Endothelial cell of umbilical vein (primary cell): ENCODE results near the gene TOGARAM2. TPM values are rescaled to one million over a fixed set of nuclear protein-coding genes. Genes with fewer than 3 reads are reported as not detected.

ENCODE experiments used
- BruUV-seq: library from RNA; stranded (reverse); fragments of 400-500 nt; replicated peaks from 2 replicates; lab custom pipeline; 2021; lab: Mats Ljungman, UMichigan
- CTCF ChIA-PET: fragments of 300-600, 350-600 bp; sonication (Branson Sonifier 250); formaldehyde crosslinking; loops from one replicate; lab custom pipeline; 2021; ENCODE audit warnings: antibody characterized with exemption, inconsistent platforms; lab: Charles Lee
- POLR2A ChIA-PET: fragments of 300-600, 350-600 bp; sonication (Branson Sonifier 250); formaldehyde crosslinking; loops from one replicate; lab custom pipeline; 2021; ENCODE audit warnings: antibody characterized with exemption, inconsistent platforms; lab: Charles Lee
- DNase-seq: peaks from one replicate; pipeline ENCODE4 v3.0.0-alpha.2; 2011; ENCODE audit warnings: low read depth, low spot score
- FAIRE-seq: peaks from 2 replicates; lab custom pipeline; 2011; peaks lifted over from hg19 to GRCh38; lab: Jason Lieb, UNC
- H2AFZ ChIP-seq: 2 replicates; pipeline ENCODE4 v1.6.0; 2012; ENCODE audit warnings: low read depth, low read length, control low read depth, inconsistent platforms
- H3K27ac ChIP-seq: 2 replicates; pipeline ENCODE4 v1.5.1; 2011; ENCODE audit warnings: low read depth, mild to moderate bottlenecking, control low read depth, low read length, moderate library complexity; ENCODE audit not compliant: insufficient read depth
- H3K27me3 ChIP-seq, 2 experiments: 2 replicates each; pipeline versions ENCODE4 v1.6.0 to v1.6.1; 2011; ENCODE audit warnings: low read length in 2 of 2, mixed read lengths in 1 of 2; ENCODE audit not compliant: control insufficient read depth in 2 of 2, insufficient read depth in 2 of 2
- H3K36me3 ChIP-seq, 2 experiments: 2 replicates in 1 of 2; 3 replicates in 1 of 2; pipeline ENCODE4 v1.5.1; 2011; ENCODE audit warnings: low read length in 2 of 2, mild to moderate bottlenecking in 1 of 2, moderate library complexity in 1 of 2; ENCODE audit not compliant: control insufficient read depth in 2 of 2, insufficient read depth in 2 of 2; ENCODE audit errors: extremely low read depth in 1 of 2
- H3K4me1 ChIP-seq: 3 replicates; pipeline ENCODE4 v1.5.1; 2011; ENCODE audit warnings: mild to moderate bottlenecking, low read length; ENCODE audit not compliant: control insufficient read depth, insufficient read depth; ENCODE audit errors: extremely low read depth
- H3K4me2 ChIP-seq: 2 replicates; pipeline ENCODE4 v1.6.1; 2011; ENCODE audit warnings: low read length, control low read depth, mixed read lengths; ENCODE audit not compliant: insufficient read depth
- H3K4me3 ChIP-seq, 3 experiments: fragments of 200-600 bp in 1 of 3; sonication (generic), shearing (Covaris generic) in 1 of 3; replicated peaks in 1 of 3; 2 replicates each; pipeline ENCODE4 v1.5.1; 2011 to 2016; ENCODE audit warnings: control low read depth in 3 of 3, low read length in 3 of 3, mild to moderate bottlenecking in 2 of 3, inconsistent platforms in 1 of 3, low read depth in 1 of 3, moderate library complexity in 1 of 3; ENCODE audit not compliant: insufficient read depth in 1 of 3
- H3K79me2 ChIP-seq: 2 replicates; pipeline ENCODE4 v1.6.0; 2012; ENCODE audit warnings: low read length, inconsistent platforms; ENCODE audit not compliant: control insufficient read depth, insufficient read depth
- H3K9ac ChIP-seq: replicated peaks from 2 replicates; pipeline ENCODE3; 2011; ENCODE audit warnings: low read length, control low read depth; ENCODE audit not compliant: insufficient read depth; ENCODE audit errors: extremely low read depth
- H3K9me1 ChIP-seq: replicated peaks from 3 replicates; pipeline ENCODE4 v1.6.0; 2011; ENCODE audit warnings: mild to moderate bottlenecking, low read length; ENCODE audit not compliant: control insufficient read depth, insufficient read depth; ENCODE audit errors: extremely low read depth
- H3K9me3 ChIP-seq: replicated peaks from 2 replicates; pipeline ENCODE4 v1.5.1; 2012; ENCODE audit warnings: low read length, inconsistent platforms; ENCODE audit not compliant: control insufficient read depth, insufficient read depth
- H4K20me1 ChIP-seq: replicated peaks from 2 replicates; pipeline ENCODE3; 2011; ENCODE audit warnings: mild to moderate bottlenecking, low read length; ENCODE audit not compliant: control insufficient read depth, insufficient read depth; ENCODE audit errors: extremely low read depth
- EZH2 ChIP-seq: IDR thresholded peaks from 2 replicates; pipeline ENCODE4 v1.6.1; 2012; ENCODE audit warnings: borderline replicate concordance, low read depth, mild to moderate bottlenecking, moderate library complexity, low read length, inconsistent platforms; ENCODE audit not compliant: severe bottlenecking
- FOS ChIP-seq: IDR thresholded peaks from 2 replicates; pipeline ENCODE4 v1.6.1; 2011; ENCODE audit warnings: mild to moderate bottlenecking, low read length, moderate library complexity, borderline replicate concordance; ENCODE audit not compliant: insufficient read depth
- GATA2 ChIP-seq: IDR thresholded peaks from 2 replicates; pipeline ENCODE4 v1.7.0; 2011; ENCODE audit warnings: low read depth, mild to moderate bottlenecking, moderate library complexity, mixed read lengths, low read length; ENCODE audit not compliant: insufficient read length, insufficient read depth
- JUN ChIP-seq: IDR thresholded peaks from 2 replicates; pipeline ENCODE4 v1.6.1; 2011; ENCODE audit warnings: borderline replicate concordance, low read depth; ENCODE audit not compliant: insufficient read length, insufficient read depth
- MYC ChIP-seq: IDR thresholded peaks from one replicate; pipeline ENCODE4 v1.6.1; 2011; ENCODE audit warnings: mild to moderate bottlenecking, low read depth, low read length
- POLR2A ChIP-seq: IDR thresholded peaks from 2 replicates; pipeline ENCODE4 v1.6.1; 2012; ENCODE audit warnings: low read depth, mild to moderate bottlenecking, control low read depth, low read length
- POLR2AphosphoS5 ChIP-seq: IDR thresholded peaks from 2 replicates; pipeline ENCODE4 v1.6.1; 2012; ENCODE audit warnings: low read depth, mild to moderate bottlenecking, control low read depth, low read length, moderate library complexity; ENCODE audit not compliant: insufficient read depth
- dilution Hi-C: fragments of 300-500 bp; cut with MboI; formaldehyde crosslinking; loops from one replicate; pipeline ENCODE4 v1.15.0; 2019; ENCODE audit warnings: low sequenced_read_pairs; ENCODE audit not compliant: extremely low pct_ligation_motif_present
- intact Hi-C: fragments of 100-400 bp; cut with micrococcal nuclease; formaldehyde crosslinking; loops from one replicate; pipeline ENCODE4 v1.10.0; 2022
- polyA plus RNA-seq, 4 experiments: library from polyadenylated mRNA; depleted of rRNA in 3 of 4; stranded (reverse) in 3 of 4; unstranded in 1 of 4; fragments of >200 nt; gene quantifications; 2 replicates each; pipeline versions ENCODE4 v1.2.1 to v1.2.3, GENCODE V29; 2011 to 2012; ENCODE audit warnings: missing spikeins in 1 of 4
- total RNA-seq: library from RNA; stranded (reverse); gene quantifications from 2 replicates; pipeline ENCODE4 v1.2.3, GENCODE V29; 2021
- TF ChIP-seq, protein P1 (sequence below): IDR thresholded peaks from 2 replicates; pipeline ENCODE4 v1.6.1; 2011; ENCODE audit not compliant: insufficient read depth, insufficient read length
- TF ChIP-seq, protein P2 (sequence below), 2 donors: IDR thresholded peaks; 1 replicate in 1 of 2; 2 replicates in 1 of 2; pipeline ENCODE4 v1.5.1; 2011; ENCODE audit warnings: low read length in 2 of 2, mild to moderate bottlenecking in 2 of 2, moderate library complexity in 2 of 2, control low read depth in 1 of 2, inconsistent platforms in 1 of 2, low read depth in 1 of 2; ENCODE audit not compliant: insufficient read depth in 1 of 2; ENCODE audit errors: extremely low read depth in 1 of 2

TOGARAM2 gene
- total and polyA plus RNA-seq, 2 donors (not counting 3 experiments of a cell fraction or from before 2014, with no cell fraction given): not detected

DNA sequence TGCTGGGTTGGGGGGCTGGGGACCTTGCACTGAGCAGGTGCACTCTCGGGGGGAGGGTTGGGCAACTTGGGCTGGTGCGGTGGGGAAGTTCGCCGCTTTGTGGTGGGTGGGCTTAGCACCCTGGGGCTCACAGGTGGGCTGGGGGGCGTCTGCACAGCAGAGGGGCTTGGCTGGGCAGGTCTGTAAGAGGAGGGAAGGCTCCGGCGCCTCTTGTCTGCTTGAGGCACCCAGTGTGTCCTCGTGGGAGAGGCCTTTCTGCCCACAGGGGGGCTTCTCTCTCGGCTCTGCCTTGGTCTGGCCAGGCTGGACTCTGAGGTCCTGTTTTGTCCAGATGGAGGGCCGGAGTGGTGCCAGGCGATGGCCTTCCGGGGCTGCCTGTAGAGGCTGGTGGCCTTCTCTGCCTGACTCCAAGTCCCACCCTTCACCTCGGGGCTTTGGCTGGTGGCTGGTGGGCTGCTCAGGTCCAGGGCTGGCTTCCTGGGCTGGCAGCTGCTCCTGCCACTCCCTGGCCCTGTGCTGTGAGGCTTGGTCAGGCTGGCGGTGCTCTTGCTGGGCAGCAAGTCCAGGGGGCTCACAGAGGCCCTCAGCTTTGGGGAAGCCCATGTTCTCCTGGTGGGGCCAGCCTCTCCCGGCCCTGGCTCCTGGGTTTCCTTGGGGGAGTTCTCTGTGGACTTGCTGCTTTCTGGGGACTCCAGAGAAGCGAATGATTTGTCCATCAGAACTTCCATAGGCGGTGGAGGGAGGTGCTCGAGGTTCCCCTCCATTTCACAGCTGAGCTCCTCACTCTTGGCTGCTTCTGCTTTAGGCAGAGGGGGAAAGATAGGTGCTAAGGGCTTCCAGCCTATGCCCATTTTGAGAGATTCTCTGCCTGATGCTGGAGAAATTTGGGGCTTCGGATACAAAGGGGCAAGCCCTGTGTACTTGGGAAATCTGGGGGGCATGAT lies 90.2 kb downstream of the TOGARAM2 start:
- Histone ChIP-seq H3K36me3 (no peaks in the 10 kb centered on the region), H3K79me2 (no peaks in the 10 kb centered on the region), H4K20me1 (no peaks in the 10 kb centered on the region), H3K4me2 (no peak overlapping the region), H3K9me3 (no peaks in the 10 kb centered on the region), H3K9me1 (no peaks in the 10 kb centered on the region), H3K27ac (no peak overlapping the region), H3K27me3 (peaks cover 0 to 3% of the 10 kb centered on the region in 2 experiments), H3K9ac (no peak overlapping the region), H3K4me1 (no peaks in the 10 kb centered on the region), H2AFZ (no peak overlapping the region), H3K4me3 (no peak overlapping the region)
- POLR2A ChIA-PET: no interaction called here
- no TSS peak for BruUV-seq
- dilution Hi-C loops: no loop called here
- no peak for DNase-seq
- intact Hi-C loops: no loop called here
- TF ChIP-seq EZH2 (no peak), GATA2 (no peak), POLR2AphosphoS5 (no peak), FOS (no peak), JUN (no peak), MYC (no peak), POLR2A (no peak)
- TF ChIP-seq, protein P1, sequence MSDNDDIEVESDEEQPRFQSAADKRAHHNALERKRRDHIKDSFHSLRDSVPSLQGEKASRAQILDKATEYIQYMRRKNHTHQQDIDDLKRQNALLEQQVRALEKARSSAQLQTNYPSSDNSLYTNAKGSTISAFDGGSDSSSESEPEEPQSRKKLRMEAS: no peak
- TF ChIP-seq, protein P2, sequence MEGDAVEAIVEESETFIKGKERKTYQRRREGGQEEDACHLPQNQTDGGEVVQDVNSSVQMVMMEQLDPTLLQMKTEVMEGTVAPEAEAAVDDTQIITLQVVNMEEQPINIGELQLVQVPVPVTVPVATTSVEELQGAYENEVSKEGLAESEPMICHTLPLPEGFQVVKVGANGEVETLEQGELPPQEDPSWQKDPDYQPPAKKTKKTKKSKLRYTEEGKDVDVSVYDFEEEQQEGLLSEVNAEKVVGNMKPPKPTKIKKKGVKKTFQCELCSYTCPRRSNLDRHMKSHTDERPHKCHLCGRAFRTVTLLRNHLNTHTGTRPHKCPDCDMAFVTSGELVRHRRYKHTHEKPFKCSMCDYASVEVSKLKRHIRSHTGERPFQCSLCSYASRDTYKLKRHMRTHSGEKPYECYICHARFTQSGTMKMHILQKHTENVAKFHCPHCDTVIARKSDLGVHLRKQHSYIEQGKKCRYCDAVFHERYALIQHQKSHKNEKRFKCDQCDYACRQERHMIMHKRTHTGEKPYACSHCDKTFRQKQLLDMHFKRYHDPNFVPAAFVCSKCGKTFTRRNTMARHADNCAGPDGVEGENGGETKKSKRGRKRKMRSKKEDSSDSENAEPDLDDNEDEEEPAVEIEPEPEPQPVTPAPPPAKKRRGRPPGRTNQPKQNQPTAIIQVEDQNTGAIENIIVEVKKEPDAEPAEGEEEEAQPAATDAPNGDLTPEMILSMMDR (IDR thresholded peaks at IDR 0.05; ENCODE audit: extremely low read depth in 1 of 2, insufficient read depth in 1 of 2, low read depth in 1 of 2, low read length in 2 of 2): no peak
- CTCF ChIA-PET: no interaction called here
- FAIRE-seq: no peak
